ENCODE measurements around the gene TRIM25. TPM values are rescaled to one million over a fixed set of nuclear protein-coding genes. Genes with fewer than 3 reads are reported as not detected.
"Not testable (repeated sequence)": the region's sequence is repeated elsewhere in the genome, so short reads cannot be mapped to it uniquely, and the experiment has no call there.

The TRIM25 gene
- 10 to 100 TPM in 11 of 12 donors, not detected in 1; 12.2 to 36.7 (median 15.4) TPM for polyA plus RNA-seq (ENCODE audit: insufficient read length in 12 of 12)
- long read RNA-seq, donor 1, partial matches to known transcripts: 0 of 1 reads
- long read RNA-seq, donor 1, other reads (novel, unspliced or antisense): 0 of 1 reads
- long read RNA-seq, donor 2, partial matches to known transcripts: 0 of 1 reads
- long read RNA-seq, donor 2, other reads (novel, unspliced or antisense): 0 of 1 reads
- long read RNA-seq, donor 3, partial matches to known transcripts: 0 of 1 reads
- long read RNA-seq, donor 3, other reads (novel, unspliced or antisense): 0 of 1 reads
- long read RNA-seq, donor 4, partial matches to known transcripts: 0 of 2 reads
- long read RNA-seq, donor 4, other reads (novel, unspliced or antisense): 0 of 2 reads
- long read RNA-seq, donor 5, full-length matches to known transcripts: 2 of 2 reads
- long read RNA-seq, donor 5, partial matches to known transcripts: 0 of 2 reads
- long read RNA-seq, donor 5, other reads (novel, unspliced or antisense): 0 of 2 reads
- long read RNA-seq, donor 6: 0 reads
- long read RNA-seq, donor 7, full-length matches to known transcripts: 1 of 1 reads
- long read RNA-seq, donor 7, partial matches to known transcripts: 0 of 1 reads
- long read RNA-seq, donor 7, other reads (novel, unspliced or antisense): 0 of 1 reads
- long read RNA-seq, donor 8: 0 reads
- long read RNA-seq, donor 9: 0 reads
- long read RNA-seq, donor 10, full-length matches to known transcripts: 3 of 3 reads
- long read RNA-seq, donor 10, partial matches to known transcripts: 0 of 3 reads
- long read RNA-seq, donor 10, other reads (novel, unspliced or antisense): 0 of 3 reads
- long read RNA-seq, donor 11, full-length matches to known transcripts: 1 of 1 reads
- long read RNA-seq, donor 11, partial matches to known transcripts: 0 of 1 reads
- long read RNA-seq, donor 11, other reads (novel, unspliced or antisense): 0 of 1 reads

GRCh38 chr17:56913867-56914580 lies at the start of gene TRIM25:
Gene TRIM25, minus strand, starts transcription at chr17:56914049. Its CDS starts 61 bp downstream, at chr17:56913988.
- peak; percentile 83 for DNase-seq

- peak; percentile 92 for DNase-seq
These were observed 47.0 kb upstream of the TRIM25 start, which contains the start of gene COIL for GRCh38 chr17:56960596-56961538. Gene COIL, minus strand, starts transcription at chr17:56961050. Its CDS starts 31 bp downstream, at chr17:56961019.

- DNase-seq: no peak
These were observed 43.1 kb upstream of the TRIM25 start for GRCh38 chr17:56956992-56957391.

- DNase-seq: no peak
These were observed 35.7 kb upstream of the TRIM25 start for GRCh38 chr17:56949595-56949994.

- no peak for DNase-seq
These were observed 34.6 kb upstream of the TRIM25 start for GRCh38 chr17:56948491-56948890.

- no peak for DNase-seq
These were observed 33.9 kb upstream of the TRIM25 start for GRCh38 chr17:56947741-56948140.

GRCh38 chr17:56945938-56946505 lies 32.2 kb upstream of the TRIM25 start:
- DNase-seq: no peak

GRCh38 chr17:56943505-56944125 lies 29.8 kb upstream of the TRIM25 start:
- no peak for DNase-seq

- DNase-seq: peak; percentile 43
These were observed 26.1 kb upstream of the TRIM25 start for GRCh38 chr17:56939869-56940484.

- DNase-seq: not testable (repeated sequence)
These were observed 24.4 kb upstream of the TRIM25 start for GRCh38 chr17:56938206-56938605.

GRCh38 chr17:56937687-56938086 lies 23.8 kb upstream of the TRIM25 start:
- DNase-seq: no peak

- DNase-seq: no peak
These were observed 23.0 kb upstream of the TRIM25 start for GRCh38 chr17:56936697-56937322.

- no peak for DNase-seq
These were observed 21.6 kb upstream of the TRIM25 start for GRCh38 chr17:56935461-56935860.

- no peak for DNase-seq
These were observed 20.4 kb upstream of the TRIM25 start for GRCh38 chr17:56934280-56934679.

- no peak for DNase-seq
These were observed 20.0 kb upstream of the TRIM25 start for GRCh38 chr17:56933868-56934267.

GRCh38 chr17:56933151-56933745 lies 19.4 kb upstream of the TRIM25 start:
- DNase-seq: no peak

GRCh38 chr17:56930739-56931337 lies 17.0 kb upstream of the TRIM25 start:
- DNase-seq: no peak

Measured in muscle of arm (tissue), 14 donors.